EH (cell line): ENCODE data around the gene COG2.
A peak's percentile ranks its signal among the peaks of the same experiment; 100 is the strongest.
"Not testable (repeated sequence)": the region's sequence is repeated elsewhere in the genome, so short reads cannot be mapped to it uniquely, and the experiment has no call there.

Source experiments
- DNase-seq: peaks from one replicate; pipeline ENCODE4 v3.0.0-alpha.2; 2015; ENCODE audit warnings: low read depth

Gene COG2

GRCh38 chr1:230627767-230628166 is 14.5 kb upstream of the COG2 start:
- no peak for DNase-seq

GRCh38 chr1:230629511-230629910 is 12.8 kb upstream of the COG2 start:
- peak; percentile 21 for DNase-seq

- no peak for DNase-seq
Observed at GRCh38 chr1:230631477-230631876, 10.8 kb upstream of the COG2 start.

- peak; percentile 66 for DNase-seq
Observed at GRCh38 chr1:230632273-230632873, 9.9 kb upstream of the COG2 start.

- no peak for DNase-seq
Observed at GRCh38 chr1:230633469-230633868, 8.8 kb upstream of the COG2 start.

GRCh38 chr1:230634384-230634783 is 7.9 kb upstream of the COG2 start:
- DNase-seq, result no peak

- no peak for DNase-seq
Observed at GRCh38 chr1:230636575-230637148, 5.6 kb upstream of the COG2 start.

- no peak for DNase-seq
Observed at GRCh38 chr1:230639714-230640209, 2.5 kb upstream of the COG2 start.

GRCh38 chr1:230641346-230641745 is 935 bp upstream of the COG2 start:
- DNase-seq, result peak; percentile 61

- DNase-seq, result no peak
Observed at GRCh38 chr1:230641900-230642262, 400 bp upstream of the COG2 start.

GRCh38 chr1:230643908-230644307 is 1.6 kb downstream of the COG2 start:
- peak; percentile 66 for DNase-seq

- no peak for DNase-seq
Observed at GRCh38 chr1:230646710-230647302, 4.5 kb downstream of the COG2 start.

GRCh38 chr1:230647321-230647720 is 5.0 kb downstream of the COG2 start:
- no peak for DNase-seq

- DNase-seq, result no peak
Observed at GRCh38 chr1:230648114-230648513, 5.8 kb downstream of the COG2 start.

- DNase-seq, result no peak
Observed at GRCh38 chr1:230650300-230650699, 8.0 kb downstream of the COG2 start.

GRCh38 chr1:230651235-230651634 is 9.0 kb downstream of the COG2 start:
- no peak for DNase-seq

- not testable (repeated sequence) for DNase-seq
Observed at GRCh38 chr1:230656719-230657118, 14.4 kb downstream of the COG2 start.

- not testable (repeated sequence) for DNase-seq
Observed at GRCh38 chr1:230658103-230658502, 15.8 kb downstream of the COG2 start.

- no peak for DNase-seq
Observed at GRCh38 chr1:230658691-230659090, 16.4 kb downstream of the COG2 start.

GRCh38 chr1:230661976-230662375 is 19.7 kb downstream of the COG2 start:
- DNase-seq, result no peak

GRCh38 chr1:230668227-230668626 is 25.9 kb downstream of the COG2 start:
- DNase-seq, result no peak

GRCh38 chr1:230669543-230669942 is 27.3 kb downstream of the COG2 start:
- DNase-seq, result no peak

- no peak for DNase-seq
Observed at GRCh38 chr1:230674581-230674980, 32.3 kb downstream of the COG2 start.

GRCh38 chr1:230677200-230677599 is 34.9 kb downstream of the COG2 start:
- no peak for DNase-seq
